ENCODE measurements around the gene LCN1. TPM values are rescaled to one million over a fixed set of nuclear protein-coding genes. Genes with fewer than 3 reads are reported as not detected.

The LCN1 gene
- total RNA-seq (ENCODE audit: low replicate concordance) = not detected in 2 replicates

- Histone ChIP-seq H3K79me2 (ENCODE audit: low read depth) (no peaks in the 10 kb centered on the region), H2AFZ (replicated peaks) (no peak within 1 kb of the TSS), H3K9ac (no peak within 1 kb of the TSS), H4K20me1 (ENCODE audit: low read depth) (no peaks in the 10 kb centered on the region), H3K9me3 (ENCODE audit: low read depth) (no peaks in the 10 kb centered on the region), H3F3A (ENCODE audit: low read depth) (no peaks in the 10 kb centered on the region), H3K4me3 (no peak within 1 kb of the TSS), H3K27ac (no peak within 1 kb of the TSS), H3K4me1 (no peaks in the 10 kb centered on the region), H3K4me2 (no peak within 1 kb of the TSS), H3K27me3 (no peaks in the 10 kb centered on the region), H3K36me3 (no peaks in the 10 kb centered on the region)
- DNase-seq (ENCODE audit: low spot score) = no peak
- Mint-ChIP-seq H3K9me3 (no peaks in the 10 kb centered on the region), H3K27me3 (ENCODE audit: insufficient read depth, low read depth) (peaks cover 3% of the 10 kb centered on the region), H3K27ac (no peak within 1 kb of the TSS), H3K36me3 (no peaks in the 10 kb centered on the region), H3K4me3 (no peak within 1 kb of the TSS), H3K4me1 (peaks cover 3% of the 10 kb centered on the region)
- TF ChIP-seq EZH2 (IDR thresholded peaks at IDR 0.05) (no peak), CTCF (IDR thresholded peaks at IDR 0.05) (no peak), EZH2phosphoT487 (IDR thresholded peaks at IDR 0.05) (no peak)
Measured at GRCh38 chr9:135520916-135521607, at the start of gene LCN1. TSS of gene LCN1 (plus strand) at chr9:135521440. CDS start at chr9:135521498, 58 bp downstream.

DNA sequence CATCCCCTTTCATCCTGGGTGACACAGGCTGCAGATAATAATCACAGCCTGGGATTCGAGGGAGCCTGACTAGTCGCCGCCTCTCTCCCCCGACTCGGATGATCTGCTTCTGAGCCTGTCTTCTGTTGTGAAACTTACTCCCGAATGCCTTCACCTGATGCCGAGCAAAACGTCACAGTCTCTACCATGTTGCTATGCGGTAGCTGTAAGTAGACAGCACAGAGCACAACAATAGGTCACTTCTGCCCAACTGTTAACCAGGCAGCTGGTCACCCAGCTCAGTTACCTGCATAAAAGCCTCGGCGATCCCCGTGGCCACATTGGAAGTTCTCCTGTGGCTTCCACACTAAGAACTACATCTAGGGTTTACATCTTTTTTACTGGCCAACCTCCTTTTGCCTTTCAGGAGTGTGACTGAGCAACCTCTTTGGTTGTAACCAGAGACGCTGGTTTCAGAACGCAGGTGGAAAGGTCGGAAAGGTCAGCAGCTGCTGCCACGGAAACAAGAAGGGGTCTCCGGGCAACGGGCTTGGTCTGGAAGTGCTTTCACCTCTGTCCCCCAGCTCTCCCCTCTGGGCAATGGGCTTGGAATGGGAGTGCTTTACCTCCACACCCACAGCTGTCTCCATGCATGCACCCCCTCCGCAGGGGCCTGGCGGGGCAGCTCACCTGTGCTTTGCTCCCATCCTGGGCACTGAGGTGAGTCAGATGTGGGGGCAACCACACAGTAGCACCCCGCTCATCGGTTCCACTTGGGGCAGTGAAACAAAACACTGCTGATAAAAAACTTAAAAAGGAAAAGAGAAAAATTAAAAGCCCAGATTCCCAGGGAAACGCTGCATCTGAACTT is 49.2 kb upstream of the LCN1 start:
- Histone ChIP-seq H3K4me2 (peak overlapping the region; percentile 81), H3K79me2 (ENCODE audit: low read depth) (no peaks in the 10 kb centered on the region), H2AFZ (replicated peaks) (peak overlapping the region; percentile 12), H3K27me3 (no peaks in the 10 kb centered on the region), H3K36me3 (no peaks in the 10 kb centered on the region), H3K27ac (peak overlapping the region; percentile 91), H3K4me1 (peaks cover 48% of the 10 kb centered on the region), H3F3A (ENCODE audit: low read depth) (peaks cover 18% of the 10 kb centered on the region), H4K20me1 (ENCODE audit: low read depth) (no peaks in the 10 kb centered on the region), H3K9ac (no peak overlapping the region), H3K4me3 (peak overlapping the region; percentile 22), H3K9me3 (ENCODE audit: low read depth) (no peaks in the 10 kb centered on the region)
- Mint-ChIP-seq H3K4me3 (peak overlapping the region; percentile 80), H3K27ac (peak overlapping the region; percentile 99), H3K4me1 (peaks cover 65% of the 10 kb centered on the region), H3K36me3 (no peaks in the 10 kb centered on the region), H3K9me3 (no peaks in the 10 kb centered on the region), H3K27me3 (ENCODE audit: insufficient read depth, low read depth) (peaks cover 6% of the 10 kb centered on the region)
- no peak for TF ChIP-seq EZH2 (IDR thresholded peaks at IDR 0.05)
- TF ChIP-seq CTCF (IDR thresholded peaks at IDR 0.05) = no peak
- TF ChIP-seq EZH2phosphoT487 (IDR thresholded peaks at IDR 0.05) = no peak
- peak; percentile 91 for DNase-seq (ENCODE audit: low spot score)

DNA sequence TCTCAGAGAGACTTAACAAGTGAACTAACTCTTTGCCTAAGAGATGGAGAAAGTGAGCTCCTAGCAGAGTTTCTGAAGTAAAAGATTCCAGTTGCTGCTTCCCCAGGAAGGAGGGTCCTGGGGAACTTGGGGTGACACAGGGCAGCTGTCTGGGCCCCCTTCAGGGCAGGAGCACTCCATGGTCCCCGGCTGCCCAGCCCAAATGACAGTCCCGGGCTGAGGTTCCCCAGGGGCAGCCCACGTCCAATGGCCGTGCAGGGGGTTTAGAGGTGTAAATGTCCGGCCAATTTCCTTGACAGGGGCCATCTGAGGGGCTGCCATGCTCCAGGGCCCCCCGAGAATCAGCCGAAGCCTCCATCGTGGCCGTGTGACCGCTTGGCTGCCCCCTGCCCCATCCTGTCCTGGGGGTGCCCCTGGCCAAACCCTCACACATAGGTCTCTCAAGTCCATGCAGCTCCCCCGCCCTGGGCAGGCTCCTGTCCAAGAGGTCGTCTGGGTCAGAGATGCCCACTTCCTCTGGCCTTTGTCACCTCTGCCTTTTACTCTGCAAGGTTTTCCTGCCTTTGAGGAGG is 47.2 kb upstream of the LCN1 start:
- Mint-ChIP-seq H3K36me3 (no peaks in the 10 kb centered on the region), H3K4me3 (no peak overlapping the region), H3K4me1 (peaks cover 69% of the 10 kb centered on the region), H3K27me3 (ENCODE audit: insufficient read depth, low read depth) (peaks cover 13% of the 10 kb centered on the region), H3K9me3 (no peaks in the 10 kb centered on the region), H3K27ac (peak overlapping the region; percentile 76)
- DNase-seq (ENCODE audit: low spot score) = no peak
- Histone ChIP-seq H3K36me3 (no peaks in the 10 kb centered on the region), H3K9me3 (ENCODE audit: low read depth) (no peaks in the 10 kb centered on the region), H3K27ac (no peak overlapping the region), H4K20me1 (ENCODE audit: low read depth) (peaks cover 5% of the 10 kb centered on the region), H3K4me3 (no peak overlapping the region), H3F3A (ENCODE audit: low read depth) (peaks cover 31% of the 10 kb centered on the region), H3K27me3 (no peaks in the 10 kb centered on the region), H2AFZ (replicated peaks) (no peak overlapping the region), H3K4me1 (peaks cover 46% of the 10 kb centered on the region), H3K4me2 (no peak overlapping the region), H3K9ac (no peak overlapping the region), H3K79me2 (ENCODE audit: low read depth) (no peaks in the 10 kb centered on the region)
- TF ChIP-seq EZH2 (IDR thresholded peaks at IDR 0.05) = no peak

Data from neural progenitor cell (in vitro differentiated cells).